COLO668 (cell line): ENCODE data around the gene HOXD9.

Source experiments
- DNase-seq: peaks from one replicate; lab custom pipeline; 2025; ENCODE audit not compliant: unreplicated experiment; lab: John Stamatoyannopoulos, UW

The HOXD9 gene

DNA sequence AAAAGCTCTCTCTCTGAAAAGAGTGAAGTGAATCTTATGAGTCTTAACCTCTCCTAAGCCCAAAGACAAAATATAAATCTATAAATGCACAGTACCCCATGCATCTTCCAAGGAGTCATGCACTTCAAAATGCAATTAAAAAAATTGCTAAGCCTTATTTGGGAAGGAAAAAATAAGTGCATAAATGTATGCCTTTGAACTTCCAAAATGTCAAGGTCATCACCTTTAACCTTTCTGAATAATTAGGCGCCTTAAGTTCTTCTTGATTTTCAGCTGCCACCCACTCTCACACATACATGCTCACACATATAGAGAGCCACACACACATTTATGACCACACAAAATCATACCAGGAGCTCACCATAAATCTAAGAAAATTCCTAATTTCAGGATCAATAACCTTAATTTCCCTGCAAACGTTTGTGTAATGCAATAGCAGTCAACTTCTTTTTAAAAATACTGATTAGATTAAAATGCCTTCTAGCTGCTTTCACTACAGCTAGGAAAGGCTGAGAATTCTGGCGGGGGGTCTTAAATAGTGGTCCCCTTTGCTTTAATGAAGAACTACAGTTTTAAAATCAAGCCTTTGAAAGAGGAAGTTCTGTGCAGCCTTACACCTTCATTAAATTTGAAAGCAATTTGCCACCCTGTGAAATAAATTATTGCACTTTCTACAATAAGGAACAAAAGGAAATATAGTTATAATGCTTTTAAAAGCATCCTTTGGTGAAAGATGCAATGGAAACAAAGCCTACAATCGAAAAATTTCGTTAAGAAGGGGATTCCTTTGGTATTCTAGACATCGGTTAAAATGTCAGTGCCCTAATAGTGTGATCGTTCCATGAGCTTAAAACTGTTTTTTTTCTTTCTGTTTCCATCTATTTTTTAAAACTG is 11.9 kb upstream of the HOXD9 start:
- no peak for DNase-seq

DNA sequence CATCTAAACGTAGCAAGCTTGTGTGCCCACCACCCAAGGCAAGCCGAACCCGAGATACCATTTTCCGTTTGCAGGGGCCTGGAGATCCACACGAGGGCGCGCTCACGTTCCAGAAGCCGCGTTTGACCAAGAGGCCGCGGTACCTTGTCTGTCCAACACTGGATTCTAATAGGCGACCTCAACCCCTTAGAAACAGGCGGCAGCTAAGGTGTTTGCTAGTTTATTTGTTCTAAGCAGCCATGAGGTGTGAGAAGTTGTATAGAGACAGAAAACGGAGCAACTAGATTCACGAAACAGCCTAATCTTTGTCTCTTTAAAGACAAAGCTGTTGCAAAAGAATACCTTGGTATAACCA is 11.2 kb upstream of the HOXD9 start:
- peak; percentile 81 for DNase-seq

DNA sequence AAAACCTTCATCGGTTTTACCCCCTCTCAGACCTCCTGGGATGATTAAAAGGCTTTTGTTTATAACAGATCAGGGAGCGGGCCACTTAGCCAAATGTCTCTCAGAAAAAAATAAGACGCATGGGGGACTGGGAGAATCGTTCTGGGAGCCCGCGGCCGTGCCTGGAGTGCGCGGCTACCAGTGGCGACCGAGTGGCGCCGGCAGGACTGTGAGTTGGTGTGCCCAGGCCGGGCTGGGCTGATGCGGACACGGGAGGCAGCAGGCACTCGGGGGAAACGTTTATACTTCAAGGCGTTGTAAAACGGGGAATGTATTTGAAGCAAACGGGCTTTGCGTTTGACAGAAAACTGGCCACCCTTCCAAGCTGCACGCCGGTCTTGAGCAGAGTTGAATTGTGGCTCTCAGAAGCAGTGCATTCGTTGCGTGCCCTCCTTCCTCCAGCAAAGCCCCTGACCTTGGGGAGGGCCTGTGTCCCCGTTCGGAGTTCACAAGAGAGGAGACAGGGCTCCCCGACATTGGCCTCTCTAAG is 10.6 kb upstream of the HOXD9 start:
- DNase-seq: no peak

DNA sequence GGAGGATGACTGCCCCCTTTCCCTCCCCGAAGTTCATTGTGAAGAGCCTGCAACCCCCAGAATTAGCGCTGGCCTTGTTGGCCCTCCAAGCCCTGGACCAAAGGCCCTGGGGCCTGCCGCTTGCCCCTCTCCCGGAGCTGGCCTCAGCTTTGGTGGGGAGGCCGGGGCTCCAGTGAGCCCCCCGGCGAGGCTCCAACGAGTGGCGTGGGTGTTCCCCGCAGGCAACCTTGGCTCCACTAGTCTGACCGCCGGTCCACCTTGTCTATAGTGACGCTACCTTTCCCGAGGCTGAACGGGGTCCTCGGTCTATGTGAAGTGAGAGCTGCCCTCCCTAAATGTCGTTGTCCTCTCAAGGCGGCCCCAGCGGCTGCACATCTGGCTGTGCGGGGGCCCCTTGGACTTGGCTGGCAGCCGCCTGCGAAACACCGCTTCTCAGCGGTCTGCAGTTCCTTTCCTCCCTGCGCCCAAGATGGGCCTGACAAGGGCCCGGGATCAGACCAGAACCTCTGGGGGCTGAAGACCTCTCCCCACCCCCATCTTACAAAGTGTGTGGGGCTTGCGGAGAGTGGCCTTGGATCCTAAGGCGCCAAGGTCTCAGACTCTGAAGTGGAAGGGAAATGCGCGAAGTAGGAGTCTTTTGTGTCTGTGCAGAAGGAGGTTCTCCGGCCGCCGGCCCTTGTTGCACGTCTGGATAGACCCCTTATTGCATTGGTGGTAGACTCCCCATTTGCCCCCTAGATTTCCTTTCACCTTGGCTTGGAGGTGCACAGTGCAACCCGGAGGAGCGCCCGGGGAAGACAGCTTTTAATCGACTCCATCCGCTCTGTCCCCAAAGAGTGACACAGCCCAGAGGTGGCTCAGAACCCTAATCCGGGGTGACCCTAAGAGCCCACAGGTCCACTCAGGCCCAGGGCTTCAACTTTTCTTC is 9.9 kb upstream of the HOXD9 start:
- no peak for DNase-seq

DNA sequence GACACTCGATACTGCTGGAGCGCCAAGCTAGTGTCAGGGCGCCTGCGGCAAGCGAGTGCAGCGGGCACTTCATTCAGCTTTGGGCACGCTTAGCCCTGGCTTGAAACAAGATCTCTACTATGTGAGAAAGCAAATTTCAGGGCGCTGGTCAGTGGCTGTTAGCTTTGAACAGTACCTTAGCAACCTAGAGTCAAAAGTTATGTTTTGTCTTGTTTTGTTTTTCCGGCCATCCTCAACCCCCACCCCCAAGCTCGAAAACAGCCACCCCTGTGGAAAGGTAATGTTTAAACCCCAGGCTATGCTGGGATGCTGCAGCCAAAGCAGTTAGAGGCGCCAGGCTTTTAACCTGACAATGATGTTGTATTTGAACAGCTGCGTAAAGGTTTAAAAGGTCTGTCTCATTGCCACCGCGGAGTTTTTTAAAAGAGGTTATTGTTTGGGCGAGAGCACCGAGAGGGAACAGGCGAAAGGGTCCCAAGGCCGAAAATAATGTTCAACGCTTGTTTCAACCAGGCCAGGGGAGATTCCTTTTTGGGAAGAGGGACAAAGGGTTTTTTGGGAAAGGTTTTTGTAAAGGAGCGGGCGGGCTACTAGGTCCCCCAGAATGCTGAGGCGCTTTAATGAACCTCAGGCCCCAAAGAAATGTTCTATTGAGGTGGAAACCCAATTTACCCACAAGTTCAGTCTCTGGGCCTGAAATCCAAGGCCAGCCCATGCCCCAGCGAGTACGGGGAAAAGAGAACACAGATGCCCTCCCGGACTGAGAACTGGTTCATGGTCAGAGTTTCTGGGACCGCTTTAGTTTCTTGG is 8.2 kb upstream of the HOXD9 start:
- DNase-seq: peak; percentile 88

DNA sequence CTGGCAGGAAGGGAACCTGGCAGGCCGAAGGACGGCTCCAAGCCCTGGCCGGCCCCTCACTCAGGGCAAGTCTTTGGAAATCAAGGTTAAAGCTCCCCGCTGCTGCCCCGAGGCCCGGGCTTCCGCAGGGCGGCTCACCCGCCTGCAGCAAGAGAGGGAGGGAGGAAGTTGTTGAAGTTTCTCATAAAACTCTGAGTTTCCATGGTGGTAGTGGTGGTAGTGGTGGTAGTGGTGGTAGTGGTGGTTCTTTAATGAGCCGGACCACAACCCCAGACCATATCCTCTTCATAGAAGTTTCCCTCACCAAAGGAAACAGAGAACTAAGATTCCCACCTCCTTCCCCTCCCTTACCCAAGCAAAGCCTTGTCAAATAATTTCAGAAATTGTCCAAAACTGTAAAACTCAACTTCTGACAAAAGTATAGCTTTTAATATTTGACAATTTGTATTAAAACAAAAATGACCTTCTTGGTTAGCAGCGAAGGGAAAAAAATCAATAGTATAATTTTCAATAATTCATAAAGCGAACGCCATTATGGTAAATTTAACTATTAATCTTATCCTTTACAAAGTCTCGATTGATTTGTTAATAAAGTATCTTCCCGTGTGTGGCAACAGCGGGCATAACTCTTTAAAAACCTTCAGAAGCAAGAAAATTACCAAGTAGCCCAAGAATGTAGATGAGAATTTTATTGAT is 7.4 kb upstream of the HOXD9 start:
- DNase-seq: peak; percentile 32

DNA sequence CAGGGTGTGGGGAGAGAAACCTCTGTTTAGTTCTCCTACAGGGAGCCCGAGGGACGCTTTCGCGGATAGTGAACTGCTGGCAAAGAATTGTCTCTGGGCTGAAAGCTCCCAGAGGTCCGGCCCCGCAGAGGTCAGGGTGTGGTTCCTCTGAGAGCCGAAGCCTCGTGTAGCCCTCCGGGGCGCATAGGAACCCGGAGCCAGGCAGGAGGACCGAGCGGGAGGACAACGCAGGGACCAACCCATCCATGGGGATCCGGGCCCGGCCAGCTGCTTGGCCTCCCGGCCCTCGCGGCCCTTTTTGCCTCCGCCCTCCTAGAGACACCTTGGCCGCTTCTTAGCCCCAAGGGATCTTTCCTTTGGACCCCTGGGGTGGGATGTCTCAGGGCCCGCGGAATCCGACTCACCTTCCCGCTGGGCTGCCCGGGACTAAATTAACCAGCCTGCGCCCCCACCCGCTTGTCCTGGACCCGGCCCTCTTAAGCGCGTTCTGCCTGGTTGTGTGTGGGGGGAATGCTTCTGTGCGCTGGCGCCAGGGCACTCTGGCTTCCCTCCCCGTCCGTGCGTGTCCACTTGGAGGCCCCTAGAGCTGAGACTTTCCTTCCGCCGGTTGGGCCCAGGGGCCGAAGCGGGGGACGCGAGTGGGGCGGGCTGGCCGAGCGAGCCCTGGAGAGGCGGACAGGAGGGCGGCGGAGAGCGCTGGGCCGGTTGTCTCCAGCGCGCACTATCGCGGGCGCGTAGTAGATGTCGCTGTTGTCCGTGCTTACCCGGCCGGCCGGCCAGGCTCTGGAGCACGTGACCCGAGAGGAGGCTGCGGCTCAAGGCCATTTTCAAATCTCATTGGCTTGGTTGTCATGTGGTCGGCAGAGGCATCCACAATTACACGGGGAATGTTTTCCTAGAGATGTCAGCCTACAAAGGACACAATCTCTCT is 6.4 kb upstream of the HOXD9 start, which contains the start of gene HOXD10:
HOXD10 (plus strand) TSS at position 896 of the 931 bp plus-strand sequence. CDS start 56 bp downstream, outside the sequence.
- DNase-seq: peak; percentile 81

DNA sequence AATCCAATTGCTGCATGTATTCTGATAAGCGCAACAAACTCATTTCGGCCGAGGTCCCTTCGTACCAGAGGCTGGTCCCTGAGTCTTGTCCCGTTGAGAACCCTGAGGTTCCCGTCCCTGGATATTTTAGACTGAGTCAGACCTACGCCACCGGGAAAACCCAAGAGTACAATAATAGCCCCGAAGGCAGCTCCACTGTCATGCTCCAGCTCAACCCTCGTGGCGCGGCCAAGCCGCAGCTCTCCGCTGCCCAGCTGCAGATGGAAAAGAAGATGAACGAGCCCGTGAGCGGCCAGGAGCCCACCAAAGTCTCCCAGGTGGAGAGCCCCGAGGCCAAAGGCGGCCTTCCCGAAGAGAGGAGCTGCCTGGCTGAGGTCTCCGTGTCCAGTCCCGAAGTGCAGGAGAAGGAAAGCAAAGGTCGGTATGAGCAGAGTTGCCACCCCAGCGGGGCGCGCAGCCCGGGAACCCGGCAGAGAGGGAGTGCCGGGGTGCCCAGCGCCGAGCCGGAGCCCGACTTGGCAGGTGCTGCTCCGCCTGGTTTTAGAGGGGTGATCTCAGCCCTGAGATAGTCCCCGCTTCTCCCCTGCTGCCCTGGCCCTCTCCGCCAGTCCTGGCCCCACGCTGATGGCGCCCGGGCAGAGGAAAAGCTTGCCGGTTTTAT is 5.2 kb upstream of the HOXD9 start:
- DNase-seq: no peak

DNA sequence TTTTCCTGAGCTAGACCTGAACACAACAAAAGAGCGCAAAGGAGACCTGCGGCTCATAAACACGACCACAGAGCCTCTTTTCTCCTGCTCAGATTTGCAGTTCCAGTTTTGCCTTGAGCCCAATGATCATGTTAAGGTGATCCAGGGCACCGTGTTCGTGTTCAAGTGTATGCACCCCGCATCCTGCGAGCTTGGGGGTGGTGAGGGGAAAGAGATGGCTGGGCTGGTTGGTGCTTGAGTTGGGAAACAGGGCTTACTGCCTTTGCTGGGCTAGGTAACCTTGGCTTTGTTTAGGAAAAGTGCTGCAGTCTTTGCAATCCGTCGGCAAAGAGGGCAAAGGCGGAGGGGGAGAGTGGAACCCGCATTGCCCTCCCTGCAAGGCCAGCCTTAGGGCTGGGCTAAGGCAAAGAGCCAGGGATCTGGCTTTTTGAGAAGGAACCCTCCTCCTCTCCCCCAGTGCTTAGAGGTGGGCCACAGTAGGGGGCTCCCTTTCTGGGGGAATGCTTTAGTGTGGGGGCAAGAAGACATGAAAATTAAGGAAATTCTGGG is 4.6 kb upstream of the HOXD9 start:
- DNase-seq: no peak

DNA sequence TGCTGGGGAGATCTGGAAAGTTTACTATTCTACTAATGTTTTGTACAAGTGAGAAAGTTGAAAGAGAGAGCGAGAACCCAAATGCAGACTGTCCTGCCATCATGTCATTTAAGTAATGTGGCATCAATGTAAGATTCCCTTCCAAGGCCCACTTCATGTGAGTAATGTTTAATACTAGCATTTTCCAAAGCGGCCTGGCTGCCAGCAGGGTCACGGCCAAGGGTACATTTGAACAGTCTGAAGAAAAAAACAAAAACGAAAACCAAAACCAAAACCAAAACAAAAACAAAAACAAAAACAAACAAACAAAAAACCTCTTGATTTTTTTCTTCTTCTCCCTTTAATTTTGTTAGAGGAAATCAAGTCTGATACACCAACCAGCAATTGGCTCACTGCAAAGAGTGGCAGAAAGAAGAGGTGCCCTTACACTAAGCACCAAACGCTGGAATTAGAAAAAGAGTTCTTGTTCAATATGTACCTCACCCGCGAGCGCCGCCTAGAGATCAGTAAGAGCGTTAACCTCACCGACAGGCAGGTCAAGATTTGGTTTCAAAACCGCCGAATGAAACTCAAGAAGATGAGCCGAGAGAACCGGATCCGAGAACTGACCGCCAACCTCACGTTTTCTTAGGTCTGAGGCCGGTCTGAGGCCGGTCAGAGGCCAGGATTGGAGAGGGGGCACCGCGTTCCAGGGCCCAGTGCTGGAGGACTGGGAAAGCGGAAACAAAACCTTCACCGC is 3.7 kb upstream of the HOXD9 start:
- DNase-seq: peak; percentile 80

DNA sequence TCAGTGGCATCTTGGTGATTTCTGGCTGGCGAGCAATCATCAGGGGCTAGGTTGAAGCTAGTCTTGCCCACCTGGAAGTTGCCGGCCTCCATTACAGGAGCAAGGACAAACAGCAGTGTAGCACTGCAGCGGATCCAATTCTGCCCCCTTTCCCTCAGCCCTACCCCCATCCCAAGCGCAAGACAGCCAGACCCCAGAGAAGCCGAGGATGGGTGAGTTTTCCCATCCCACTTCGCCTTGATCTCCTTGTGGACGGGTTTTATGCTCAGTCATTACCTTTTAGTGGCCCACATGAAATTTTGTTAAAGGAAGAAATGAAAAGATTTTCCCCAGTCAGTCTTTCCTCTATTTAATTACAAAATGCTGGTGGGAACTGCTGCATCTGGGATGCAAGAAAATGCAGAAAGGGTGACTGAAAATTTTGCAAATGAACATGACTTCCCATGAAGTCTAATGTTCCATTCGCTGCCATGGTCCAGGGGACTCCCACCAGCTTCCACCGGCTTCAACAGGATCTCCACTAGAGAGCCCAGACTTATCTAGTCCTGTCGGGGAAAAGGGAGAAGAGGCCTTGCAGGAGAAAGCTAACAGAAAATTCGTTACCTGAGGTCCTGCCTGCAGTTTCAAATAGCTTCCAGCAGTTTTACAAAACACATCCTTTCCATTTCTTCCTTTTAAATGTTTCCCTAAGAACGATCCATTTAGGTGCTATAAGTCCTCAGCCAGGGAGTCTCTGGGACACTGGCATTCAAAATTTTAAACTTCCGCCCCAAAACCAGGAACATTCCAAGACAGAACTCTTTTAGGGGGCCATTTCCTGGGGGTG is 1.9 kb upstream of the HOXD9 start:
- DNase-seq: no peak

DNA sequence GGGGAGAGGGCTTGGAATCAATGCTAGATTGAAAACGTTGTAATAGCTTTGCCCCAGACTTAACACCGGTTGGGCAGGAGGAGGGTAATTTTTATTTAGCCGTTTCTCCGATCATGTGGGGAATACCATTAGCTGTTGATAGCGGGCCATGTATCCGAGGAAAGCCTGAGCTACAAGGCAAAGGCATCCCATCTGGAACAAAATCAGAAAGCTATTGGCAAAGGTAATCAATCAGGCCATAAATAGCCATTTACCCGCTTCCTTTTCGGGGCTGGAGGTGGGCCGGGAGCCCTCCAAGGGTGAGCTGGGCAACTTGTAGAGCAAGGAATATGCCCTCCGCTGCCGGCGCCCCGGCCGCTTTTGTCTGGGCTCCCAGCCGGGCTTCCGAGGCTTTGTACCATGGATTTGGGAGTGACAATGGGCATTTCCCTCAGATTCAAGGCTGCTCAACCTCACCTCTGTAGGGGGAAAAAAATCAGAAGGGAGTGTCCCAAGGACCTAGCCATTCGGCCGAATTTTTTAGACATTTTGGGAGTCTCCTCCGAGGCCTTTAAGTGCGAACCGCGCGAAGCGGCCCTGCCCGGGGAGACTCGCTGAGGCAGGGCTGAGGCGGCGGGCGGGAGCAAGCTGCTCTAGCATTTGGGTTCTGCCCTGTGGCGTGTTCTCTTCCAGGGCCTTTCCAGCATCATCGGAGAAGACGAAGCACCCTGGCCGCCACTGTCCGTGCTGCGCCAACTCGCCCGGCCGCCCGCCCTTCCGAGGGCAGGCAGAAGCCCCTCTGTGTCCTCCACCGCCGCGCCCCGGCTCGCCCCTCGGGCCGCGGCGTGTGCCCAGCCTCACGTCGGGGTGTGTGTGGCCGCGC is 1.1 kb upstream of the HOXD9 start:
- DNase-seq: peak; percentile 43

DNA sequence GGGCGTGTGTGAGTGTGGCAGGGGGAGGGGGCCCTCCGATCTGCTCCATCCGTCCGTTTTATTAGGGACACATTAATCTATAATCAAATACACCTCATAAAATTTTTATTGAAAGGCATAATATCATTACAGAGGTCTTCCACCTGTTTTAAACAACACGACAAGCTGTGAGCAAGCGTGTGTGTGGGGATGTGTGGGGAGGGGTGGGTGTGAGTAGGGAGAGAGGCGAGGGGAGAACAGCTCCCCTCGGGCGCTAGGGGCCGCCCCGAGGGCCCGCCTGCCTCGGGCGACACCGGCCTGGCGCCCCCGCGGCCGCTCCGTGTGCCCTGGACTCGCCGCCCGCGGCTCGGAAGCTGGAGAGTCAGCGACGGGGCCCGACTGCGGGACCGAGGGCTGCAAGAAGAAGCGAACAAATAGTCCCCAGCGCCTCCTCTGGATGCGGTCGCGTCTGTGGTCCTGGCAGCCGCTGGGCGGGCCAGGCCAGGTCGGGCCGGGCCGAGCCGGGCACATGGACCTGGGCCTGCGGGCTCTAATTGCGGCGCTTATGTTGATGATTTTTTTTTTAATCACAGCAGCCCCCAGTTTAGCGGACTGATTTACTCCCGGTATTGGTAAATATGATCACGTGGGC is 352 bp upstream of the HOXD9 start:
- peak; percentile 82 for DNase-seq

DNA sequence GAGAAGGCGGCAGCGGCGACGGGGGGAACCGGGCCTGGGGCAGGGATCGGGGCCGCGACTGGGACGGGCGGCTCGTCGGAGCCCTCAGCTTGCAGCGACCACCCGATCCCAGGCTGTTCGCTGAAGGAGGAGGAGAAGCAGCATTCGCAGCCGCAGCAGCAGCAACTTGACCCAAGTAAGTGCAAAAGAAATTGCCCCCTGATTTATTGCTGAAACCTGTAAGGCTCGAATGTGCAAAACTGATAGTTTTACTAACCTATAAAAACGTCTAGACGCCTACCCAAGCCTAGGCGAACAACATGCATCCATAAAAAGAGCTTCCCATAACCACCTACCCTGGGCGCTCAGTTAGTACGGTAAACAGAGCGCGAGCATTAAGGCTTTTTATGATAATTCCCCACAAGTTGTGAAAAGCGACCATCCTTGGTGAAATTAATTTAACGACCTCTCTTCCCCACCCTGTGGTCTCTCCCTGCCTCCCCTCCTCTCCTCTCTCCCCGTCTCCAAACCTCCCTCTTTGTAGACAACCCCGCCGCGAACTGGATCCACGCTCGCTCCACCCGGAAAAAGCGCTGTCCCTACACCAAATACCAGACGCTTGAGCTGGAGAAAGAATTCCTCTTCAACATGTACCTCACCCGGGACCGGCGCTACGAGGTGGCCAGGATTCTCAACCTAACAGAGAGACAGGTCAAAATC is 1.0 kb downstream of the HOXD9 start:
- peak; percentile 26 for DNase-seq
